Measurements from ENCODE around the gene SELENOM. TPM values are rescaled to one million over a fixed set of nuclear protein-coding genes. Genes with fewer than 3 reads are reported as not detected.

Gene SELENOM
- total and polyA plus RNA-seq, 2 of the 8 experiments (the other 6 are each of a cell fraction or from before 2014, with no cell fraction given): 22.7 to 40.0 TPM

GRCh38 chr22:31135706-31136105 lies 28.3 kb upstream of the SELENOM start (continued):
- no peak for TF ChIP-seq FOSL1 (IDR thresholded peaks at IDR 0.05; ENCODE audit: insufficient read depth, low read depth, low read length)
